ENCODE results near the gene NFATC2.

NFATC2 gene

GRCh38 chr20:51412333-51412871 is 130.1 kb downstream of the NFATC2 start:
- DNase-seq (ENCODE audit: low spot score), result no peak

GRCh38 chr20:51411870-51412269 is 130.6 kb downstream of the NFATC2 start:
- DNase-seq (ENCODE audit: low spot score), result no peak

- DNase-seq (ENCODE audit: low spot score), result no peak
These were observed 131.8 kb downstream of the NFATC2 start for GRCh38 chr20:51410586-51411325.

GRCh38 chr20:51409192-51409880 is 133.2 kb downstream of the NFATC2 start:
- DNase-seq (ENCODE audit: low spot score), result no peak

- DNase-seq (ENCODE audit: low spot score), result no peak
These were observed 138.0 kb downstream of the NFATC2 start for GRCh38 chr20:51404297-51405060.

GRCh38 chr20:51403466-51404220 is 138.9 kb downstream of the NFATC2 start:
- DNase-seq (ENCODE audit: low spot score), result no peak

- DNase-seq (ENCODE audit: low spot score), result no peak
These were observed 140.3 kb downstream of the NFATC2 start for GRCh38 chr20:51402201-51402600.

- DNase-seq (ENCODE audit: low spot score), result no peak
These were observed 141.0 kb downstream of the NFATC2 start for GRCh38 chr20:51401496-51401895.

GRCh38 chr20:51400051-51400926 is 142.2 kb downstream of the NFATC2 start:
- no peak for DNase-seq (ENCODE audit: low spot score)

- DNase-seq (ENCODE audit: low spot score), result no peak
These were observed 143.3 kb downstream of the NFATC2 start for GRCh38 chr20:51399006-51399890.

GRCh38 chr20:51398552-51398951 is 144.0 kb downstream of the NFATC2 start:
- DNase-seq (ENCODE audit: low spot score), result no peak

GRCh38 chr20:51398083-51398482 is 144.4 kb downstream of the NFATC2 start:
- no peak for DNase-seq (ENCODE audit: low spot score)

- DNase-seq (ENCODE audit: low spot score), result no peak
These were observed 145.4 kb downstream of the NFATC2 start for GRCh38 chr20:51397137-51397536.

- no peak for DNase-seq (ENCODE audit: low spot score)
These were observed 146.1 kb downstream of the NFATC2 start for GRCh38 chr20:51396365-51396909.

- no peak for DNase-seq (ENCODE audit: low spot score)
These were observed 147.8 kb downstream of the NFATC2 start for GRCh38 chr20:51394706-51395105.

GRCh38 chr20:51393571-51393970 is 148.9 kb downstream of the NFATC2 start:
- no peak for DNase-seq (ENCODE audit: low spot score)

GRCh38 chr20:51392614-51393186 is 149.8 kb downstream of the NFATC2 start:
- DNase-seq (ENCODE audit: low spot score), result no peak

GRCh38 chr20:51391926-51392325 is 150.6 kb downstream of the NFATC2 start:
- DNase-seq (ENCODE audit: low spot score), result no peak
